GM11168 (cell line): ENCODE data around the gene MTHFD1L.
"Not testable (repeated sequence)": the region's sequence is repeated elsewhere in the genome, so short reads cannot be mapped to it uniquely, and the experiment has no call there.

Experiments used
- in situ Hi-C: fragments of 300-500 bp; cut with MboI; formaldehyde crosslinking; loops from one replicate; pipeline ENCODE4 v1.12.0; 2022; ENCODE audit warnings: low sequenced_read_pairs; ENCODE audit not compliant: unreplicated experiment

Gene MTHFD1L

GRCh38 chr6:151078655-151079054, 213.2 kb downstream of the MTHFD1L start:
- in situ Hi-C loops: no loop called here

GRCh38 chr6:151081656-151082055, 216.2 kb downstream of the MTHFD1L start:
- in situ Hi-C loops: no loop called here

GRCh38 chr6:151082079-151082478, 216.6 kb downstream of the MTHFD1L start:
- in situ Hi-C loops: no loop called here

- in situ Hi-C loops: no loop called here
These were observed 218.8 kb downstream of the MTHFD1L start for GRCh38 chr6:151084275-151084674.

- in situ Hi-C loops: not testable (repeated sequence)
These were observed 221.6 kb downstream of the MTHFD1L start for GRCh38 chr6:151087055-151087454.

GRCh38 chr6:151087861-151088598, 222.5 kb downstream of the MTHFD1L start:
- in situ Hi-C loops: no loop called here

GRCh38 chr6:151088599-151088935, 223.1 kb downstream of the MTHFD1L start:
- in situ Hi-C loops: no loop called here

GRCh38 chr6:151088963-151089362, 223.5 kb downstream of the MTHFD1L start:
- in situ Hi-C loops: no loop called here

GRCh38 chr6:151089978-151090377, 224.5 kb downstream of the MTHFD1L start:
- in situ Hi-C loops: no loop called here

- in situ Hi-C loops: no loop called here
These were observed 226.1 kb downstream of the MTHFD1L start for GRCh38 chr6:151091571-151091970.

- in situ Hi-C loops: no loop called here
These were observed 227.1 kb downstream of the MTHFD1L start for GRCh38 chr6:151092591-151092990.

GRCh38 chr6:151093706-151094105, 228.2 kb downstream of the MTHFD1L start:
- in situ Hi-C loops: no loop called here

- in situ Hi-C loops: no loop called here
These were observed 230.2 kb downstream of the MTHFD1L start for GRCh38 chr6:151095538-151096254.

GRCh38 chr6:151096255-151096612, 230.7 kb downstream of the MTHFD1L start:
- in situ Hi-C loops: no loop called here

- in situ Hi-C loops: no loop called here
These were observed 231.4 kb downstream of the MTHFD1L start for GRCh38 chr6:151096691-151097606.

GRCh38 chr6:151098166-151098565, 232.7 kb downstream of the MTHFD1L start:
- in situ Hi-C loops: no loop called here

GRCh38 chr6:151100326-151100725, 234.8 kb downstream of the MTHFD1L start:
- in situ Hi-C loops: no loop called here

GRCh38 chr6:151101161-151101815, 235.8 kb downstream of the MTHFD1L start:
- in situ Hi-C loops: no loop called here

GRCh38 chr6:151101816-151102694, 236.6 kb downstream of the MTHFD1L start:
- in situ Hi-C loops: no loop called here
